GM19397 (cell line): ENCODE results near the gene PGLYRP4.
"Not testable (repeated sequence)": the region's sequence is repeated elsewhere in the genome, so short reads cannot be mapped to it uniquely, and the experiment has no call there.

Experiments used
- ATAC-seq: cut with Tn5 transposase; IDR thresholded peaks from one replicate; pipeline ENCODE4 v1.9.1; 2021; ENCODE audit warnings: mild to moderate bottlenecking, moderate library complexity; ENCODE audit not compliant: unreplicated experiment

The PGLYRP4 gene

GRCh38 chr1:153357076-153357852 lies 8.6 kb upstream of the PGLYRP4 start:
- no peak for ATAC-seq

GRCh38 chr1:153356392-153357075 lies 7.9 kb upstream of the PGLYRP4 start:
- no peak for ATAC-seq

GRCh38 chr1:153355445-153356071 lies 6.9 kb upstream of the PGLYRP4 start:
- no peak for ATAC-seq

GRCh38 chr1:153354515-153355193 lies 6.0 kb upstream of the PGLYRP4 start:
- no peak for ATAC-seq

GRCh38 chr1:153353226-153353947 lies 4.7 kb upstream of the PGLYRP4 start:
- ATAC-seq: no peak

GRCh38 chr1:153352523-153352922 lies 3.9 kb upstream of the PGLYRP4 start:
- ATAC-seq: no peak

- no peak for ATAC-seq
These were observed 1.8 kb upstream of the PGLYRP4 start for GRCh38 chr1:153350321-153350957.

- ATAC-seq: no peak
These were observed 1.0 kb upstream of the PGLYRP4 start for GRCh38 chr1:153349363-153350320.

- ATAC-seq: no peak
These were observed 785 bp downstream of the PGLYRP4 start for GRCh38 chr1:153347856-153348255.

- not testable (repeated sequence) for ATAC-seq
These were observed 1.6 kb downstream of the PGLYRP4 start for GRCh38 chr1:153347049-153347448.

GRCh38 chr1:153346077-153346723 lies 2.4 kb downstream of the PGLYRP4 start:
- no peak for ATAC-seq

GRCh38 chr1:153345187-153346076 lies 3.2 kb downstream of the PGLYRP4 start:
- no peak for ATAC-seq

- ATAC-seq: no peak
These were observed 4.0 kb downstream of the PGLYRP4 start for GRCh38 chr1:153344718-153345025.

- no peak for ATAC-seq
These were observed 4.6 kb downstream of the PGLYRP4 start for GRCh38 chr1:153343811-153344717.

- no peak for ATAC-seq
These were observed 5.5 kb downstream of the PGLYRP4 start for GRCh38 chr1:153343040-153343681.

- ATAC-seq: no peak
These were observed 6.5 kb downstream of the PGLYRP4 start for GRCh38 chr1:153342178-153342577.
